K562 (cell line): ENCODE results near the gene CD101. TPM values are rescaled to one million over a fixed set of nuclear protein-coding genes. Genes with fewer than 3 reads are reported as not detected.

Experiments
- ATAC-seq: fragments of 200-7000 bp; cut with Tn5 transposase; 3 replicates; pipeline ENCODE4 v1.9.1; 2020; ENCODE audit warnings: moderate library complexity
- BruUV-seq: library from RNA; stranded (reverse); fragments of 400-500 nt; replicated peaks from 2 replicates; lab custom pipeline; 2021; lab: Mats Ljungman, UMichigan
- CTCF ChIA-PET: fragments of 300-600 bp; formaldehyde crosslinking; extraction: SDS; loops from one replicate; lab custom pipeline; 2021; ENCODE audit warnings: low intra/inter-chr PET ratio; lab: Yijun Ruan, JAX
- POLR2A ChIA-PET: fragments of 300-600, 350-650 bp; sonication (Branson Sonifier 250); formaldehyde crosslinking; extraction: SDS; loops from one replicate; lab custom pipeline; 2021; ENCODE audit warnings: antibody characterized with exemption, inconsistent platforms; lab: Yijun Ruan, JAX
- DNase-seq, 4 experiments: peaks; one replicate each; pipeline versions ENCODE4 v3.0.0 to v3.0.0-alpha.2; 2011 to 2018; ENCODE audit warnings: low spot score in 3 of 4, mixed read lengths in 3 of 4; ENCODE audit errors: extremely low read depth in 1 of 4
- FAIRE-seq: peaks from 2 replicates; lab custom pipeline; 2011; peaks lifted over from hg19 to GRCh38; lab: Jason Lieb, UNC
- H2AFZ ChIP-seq: 2 replicates; pipeline ENCODE4 v1.6.0; 2011; ENCODE audit warnings: low read depth, low read length, control low read depth, inconsistent platforms
- H3K27ac ChIP-seq: fragments of 200-600 bp; 3 replicates; pipeline ENCODE4 v1.8.0; 2011; ENCODE audit warnings: low read depth, mild to moderate bottlenecking, control low read depth, inconsistent platforms, low read length, moderate library complexity, mixed read lengths; ENCODE audit errors: extremely low read depth
- H3K27me3 ChIP-seq, 2 experiments: fragments of 300-600 bp in 1 of 2; 2 replicates in 1 of 2; 3 replicates in 1 of 2; pipeline versions ENCODE4 v1.6.0 to v1.8.0; 2011; ENCODE audit warnings: inconsistent platforms in 2 of 2, low read length in 2 of 2, mild to moderate bottlenecking in 1 of 2, mixed read lengths in 1 of 2, moderate library complexity in 1 of 2; ENCODE audit not compliant: control insufficient read depth in 2 of 2, insufficient read depth in 2 of 2
- H3K36me3 ChIP-seq: fragments of 300-600 bp; 3 replicates; pipeline ENCODE4 v1.8.0; 2011; ENCODE audit warnings: mild to moderate bottlenecking, low read length, inconsistent platforms; ENCODE audit not compliant: control insufficient read depth, insufficient read depth
- H3K4me1 ChIP-seq, 2 experiments: fragments of 200-600 bp in 1 of 2; replicated peaks in 1 of 2; 2 replicates in 1 of 2; 3 replicates in 1 of 2; pipeline versions ENCODE4 v1.5.1 to v1.8.0; 2011; ENCODE audit warnings: inconsistent platforms in 2 of 2, low read length in 2 of 2, mild to moderate bottlenecking in 1 of 2, mixed read lengths in 1 of 2, moderate library complexity in 1 of 2; ENCODE audit not compliant: control insufficient read depth in 2 of 2, insufficient read depth in 2 of 2
- H3K4me2 ChIP-seq: 2 replicates; pipeline ENCODE4 v1.6.1; 2011; ENCODE audit warnings: low read length, control low read depth, inconsistent platforms, mixed read lengths; ENCODE audit not compliant: insufficient read depth
- H3K4me3 ChIP-seq: fragments of 200-600 bp; sonication (generic), shearing (Covaris generic); 2 replicates; pipeline ENCODE4 v1.5.1; 2016; ENCODE audit warnings: control low read depth, inconsistent platforms
- H3K79me2 ChIP-seq: fragments of 200-600 bp; 3 replicates; pipeline ENCODE4 v1.8.0; 2011; ENCODE audit warnings: low read length, inconsistent platforms; ENCODE audit not compliant: control insufficient read depth, insufficient read depth
- H3K9ac ChIP-seq, 2 experiments: 2 replicates each; pipeline versions ENCODE4 v1.6.0 to v1.6.1; 2011; ENCODE audit warnings: low read depth in 2 of 2, low read length in 2 of 2, control low read depth in 1 of 2, inconsistent platforms in 1 of 2, mild to moderate bottlenecking in 1 of 2, mixed read lengths in 1 of 2; ENCODE audit not compliant: insufficient read depth in 1 of 2
- H3K9me1 ChIP-seq: one replicate; pipeline ENCODE4 v1.6.0; 2011; ENCODE audit warnings: inconsistent platforms, mild to moderate bottlenecking, low read length, moderate library complexity; ENCODE audit not compliant: control insufficient read depth, insufficient read depth
- H3K9me3 ChIP-seq: replicated peaks from 2 replicates; pipeline ENCODE4 v1.5.1; 2011; ENCODE audit warnings: low read depth, low read length, inconsistent platforms; ENCODE audit not compliant: control insufficient read depth, insufficient read depth
- H4K20me1 ChIP-seq: replicated peaks from 2 replicates; pipeline ENCODE4 v1.6.1; 2011; ENCODE audit warnings: low read length, inconsistent platforms, mixed read lengths; ENCODE audit not compliant: control insufficient read depth, insufficient read depth
- CAMTA2 ChIP-seq: fragments of 250-450 bp; sonication (Bioruptor Pico); conservative IDR thresholded peaks from 2 replicates; pipeline ENCODE4 v1.5.1; 2022
- NFIC ChIP-seq: fragments of 450-650 bp; IDR thresholded peaks from 2 replicates; pipeline ENCODE4 v1.6.1; 2017; ENCODE audit warnings: mild to moderate bottlenecking, inconsistent platforms
- POLR3G ChIP-seq: IDR thresholded peaks from 2 replicates; pipeline ENCODE4 v1.6.1; 2011; ENCODE audit not compliant: insufficient read length, insufficient replicate concordance; ENCODE audit errors: extremely low read depth
- ZNF384 ChIP-seq: IDR thresholded peaks from 2 replicates; pipeline ENCODE4 v1.6.1; 2012; ENCODE audit warnings: low read depth, low read length, improper control_type of control experiment
- ZNF644 ChIP-seq: fragments of 200-800 bp; sonication (Bioruptor generic); IDR thresholded peaks from 2 replicates; pipeline ENCODE4 v1.6.1; 2016; ENCODE audit warnings: low read depth, missing genetic modification characterization, missing compliant biosample characterization
- WGBS: fragments of 100-300 bp; shearing (Covaris generic); methylation state at CpG from one replicate; pipeline ENCODE4 v1.1.6; 2016; ENCODE audit warnings: low coverage, mixed read lengths; ENCODE audit not compliant: insufficient coverage; ENCODE audit errors: missing lambda C conversion rate; 5-methylcytosine and 5-hydroxymethylcytosine counted together
- in situ Hi-C: fragments of 300-500 bp; cut with MboI; formaldehyde crosslinking; loops from 4 replicates; pipeline ENCODE4 v1.15.0; 2018; ENCODE audit warnings: inconsistent platforms, mixed read lengths
- intact Hi-C: fragments of 100-400 bp; cut with micrococcal nuclease; formaldehyde crosslinking; loops from 2 replicates; pipeline ENCODE4 v1.14.2; 2022
- polyA plus RNA-seq, 8 experiments: library from polyadenylated mRNA; depleted of rRNA in 4 of 8; stranded (reverse) in 5 of 8; unstranded in 3 of 8; fragments of >200 nt; fragmentation: Nextera tagmentation in 2 of 8; fragmentation: Illumina TruSeq in 1 of 8; extraction: Ambion mirVana in 2 of 8; extraction: Trizol in 1 of 8; gene quantifications; 2 replicates each; pipeline versions ENCODE4 v1.2.1 to v1.2.3, GENCODE V29; 2011 to 2014; ENCODE audit warnings: inconsistent platforms in 1 of 8, missing spikeins in 1 of 8
- total RNA-seq, 7 experiments: library from RNA; depleted of rRNA in 6 of 7; stranded (reverse); fragments of >200 nt in 6 of 7; fragmentation: Illumina TruSeq in 2 of 7; extraction: Trizol in 2 of 7; gene quantifications; 2 replicates each; pipeline versions ENCODE4 v1.2.1 to v1.2.3, GENCODE V29; 2011 to 2021; ENCODE audit warnings: low replicate concordance in 1 of 7
- TF ChIP-seq, protein P1 (sequence below): fragments of 200-800 bp; sonication (Bioruptor generic); IDR thresholded peaks from 2 replicates; pipeline ENCODE4 v1.6.1; 2016; ENCODE audit warnings: missing genetic modification characterization, missing compliant biosample characterization
- TF ChIP-seq, protein P2 (sequence below): fragments of 250-450 bp; sonication (Bioruptor Pico); IDR thresholded peaks from 2 replicates; pipeline ENCODE4 v1.9.0; 2021; ENCODE audit warnings: mild to moderate bottlenecking, inconsistent platforms
- TF ChIP-seq, protein P3 (sequence below): sonication (generic); formaldehyde crosslinking; IDR thresholded peaks from 2 replicates; pipeline ENCODE4 v1.4.0; 2020; ENCODE audit warnings: mild to moderate bottlenecking, missing genetic modification reagents

CD101 gene
- total and polyA plus RNA-seq, 9 of the 15 experiments (the other 6 are each of a cell fraction or from before 2014, with no cell fraction given): 0.04 to 1.1 (median 0.20) TPM

DNA sequence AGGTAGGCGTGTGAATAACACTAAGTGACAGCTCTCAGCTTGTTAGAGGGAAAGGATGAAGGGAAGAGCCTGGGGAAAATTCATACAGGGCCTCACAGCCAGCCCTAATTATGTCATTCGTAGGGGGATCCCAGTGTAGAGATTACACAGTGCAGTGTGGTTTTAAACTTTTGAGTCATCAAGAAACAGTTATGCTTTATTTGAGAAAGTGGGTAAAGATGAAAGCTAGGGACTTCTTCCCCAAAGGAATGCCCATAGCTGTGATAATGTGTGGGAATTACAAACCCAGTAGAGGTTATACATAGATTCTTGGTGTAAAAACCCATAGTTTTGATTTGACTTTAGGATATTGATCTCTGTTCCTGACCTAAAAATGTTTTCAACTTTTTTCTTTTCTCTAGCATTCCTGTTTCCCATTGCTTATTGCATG, 60.4 kb downstream of the CD101 start (continued):
- TF ChIP-seq, protein P1, sequence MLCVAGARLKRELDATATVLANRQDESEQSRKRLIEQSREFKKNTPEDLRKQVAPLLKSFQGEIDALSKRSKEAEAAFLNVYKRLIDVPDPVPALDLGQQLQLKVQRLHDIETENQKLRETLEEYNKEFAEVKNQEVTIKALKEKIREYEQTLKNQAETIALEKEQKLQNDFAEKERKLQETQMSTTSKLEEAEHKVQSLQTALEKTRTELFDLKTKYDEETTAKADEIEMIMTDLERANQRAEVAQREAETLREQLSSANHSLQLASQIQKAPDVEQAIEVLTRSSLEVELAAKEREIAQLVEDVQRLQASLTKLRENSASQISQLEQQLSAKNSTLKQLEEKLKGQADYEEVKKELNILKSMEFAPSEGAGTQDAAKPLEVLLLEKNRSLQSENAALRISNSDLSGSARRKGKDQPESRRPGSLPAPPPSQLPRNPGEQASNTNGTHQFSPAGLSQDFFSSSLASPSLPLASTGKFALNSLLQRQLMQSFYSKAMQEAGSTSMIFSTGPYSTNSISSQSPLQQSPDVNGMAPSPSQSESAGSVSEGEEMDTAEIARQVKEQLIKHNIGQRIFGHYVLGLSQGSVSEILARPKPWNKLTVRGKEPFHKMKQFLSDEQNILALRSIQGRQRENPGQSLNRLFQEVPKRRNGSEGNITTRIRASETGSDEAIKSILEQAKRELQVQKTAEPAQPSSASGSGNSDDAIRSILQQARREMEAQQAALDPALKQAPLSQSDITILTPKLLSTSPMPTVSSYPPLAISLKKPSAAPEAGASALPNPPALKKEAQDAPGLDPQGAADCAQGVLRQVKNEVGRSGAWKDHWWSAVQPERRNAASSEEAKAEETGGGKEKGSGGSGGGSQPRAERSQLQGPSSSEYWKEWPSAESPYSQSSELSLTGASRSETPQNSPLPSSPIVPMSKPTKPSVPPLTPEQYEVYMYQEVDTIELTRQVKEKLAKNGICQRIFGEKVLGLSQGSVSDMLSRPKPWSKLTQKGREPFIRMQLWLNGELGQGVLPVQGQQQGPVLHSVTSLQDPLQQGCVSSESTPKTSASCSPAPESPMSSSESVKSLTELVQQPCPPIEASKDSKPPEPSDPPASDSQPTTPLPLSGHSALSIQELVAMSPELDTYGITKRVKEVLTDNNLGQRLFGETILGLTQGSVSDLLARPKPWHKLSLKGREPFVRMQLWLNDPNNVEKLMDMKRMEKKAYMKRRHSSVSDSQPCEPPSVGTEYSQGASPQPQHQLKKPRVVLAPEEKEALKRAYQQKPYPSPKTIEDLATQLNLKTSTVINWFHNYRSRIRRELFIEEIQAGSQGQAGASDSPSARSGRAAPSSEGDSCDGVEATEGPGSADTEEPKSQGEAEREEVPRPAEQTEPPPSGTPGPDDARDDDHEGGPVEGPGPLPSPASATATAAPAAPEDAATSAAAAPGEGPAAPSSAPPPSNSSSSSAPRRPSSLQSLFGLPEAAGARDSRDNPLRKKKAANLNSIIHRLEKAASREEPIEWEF (CRISPR knock-in tag): no peak

DNA sequence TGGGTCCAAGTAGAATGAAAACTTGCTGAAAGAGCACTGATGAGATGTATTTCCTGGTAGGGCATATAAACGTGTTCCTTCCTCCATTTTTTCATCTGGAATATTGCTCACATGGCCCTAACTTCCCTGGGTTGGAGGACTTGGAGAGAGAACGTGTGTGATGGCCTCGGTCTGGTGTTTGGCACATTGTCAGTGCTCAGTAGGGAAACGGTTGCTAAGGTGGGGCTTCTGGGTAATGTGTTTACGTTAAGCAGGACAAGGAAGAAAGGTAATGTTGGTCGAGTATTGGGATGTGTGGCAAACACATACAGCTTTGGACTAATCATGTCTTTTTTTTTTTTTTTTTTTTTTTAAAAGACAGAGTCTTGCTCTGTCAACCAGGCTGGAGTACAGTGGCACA, 64.8 kb downstream of the CD101 start:
- 67% methylated on average over 4 of the region's 6 CpGs for WGBS
- ChIA-PET CTCF (interaction anchor here (2.2 to 4.5 kb wide), 3 partner anchors 62 to 829 kb away, joined by 8 to 44 read pairs (median 30); no protein-coding TSS in a partner anchor), POLR2A (interaction anchor here (1.8 to 2.5 kb wide), 2 partner anchors 26 to 218 kb away, joined by 6 to 9 read pairs; no protein-coding TSS in a partner anchor)
- H2AFZ ChIP-seq: no peak overlapping the region
- FAIRE-seq (no peak), ATAC-seq (no peak), DNase-seq (no peak)
- no peaks in the 10 kb centered on the region for H3K27me3 ChIP-seq
- 0 out of 2 replicates have a peak, but pooled peaks cover 6% of the 10 kb centered on the region for H4K20me1 ChIP-seq
- peaks cover 0 to 12% of the 10 kb centered on the region in 2 experiments; a peak in 3 of 5 replicates for H3K4me1 ChIP-seq
- peaks cover 80% of the 10 kb centered on the region for H3K36me3 ChIP-seq
- no peaks in the 10 kb centered on the region for H3K9me1 ChIP-seq
- H3K9ac ChIP-seq: no peak overlapping the region
- no peak overlapping the region for H3K27ac ChIP-seq
- H3K4me3 ChIP-seq: no peak overlapping the region
- intact Hi-C loops (loop anchor here (5.0 to 10.0 kb wide), 2 partner anchors 691 to 828 kb away; no protein-coding TSS in a partner anchor), in situ Hi-C loops (no loop called here)
- H3K79me2 ChIP-seq: peaks cover 22% of the 10 kb centered on the region
- BruUV-seq: no TSS peak
- no peak overlapping the region for H3K4me2 ChIP-seq
- H3K9me3 ChIP-seq: no peaks in the 10 kb centered on the region
- no peak for TF ChIP-seq CAMTA2 (CRISPR knock-in tag)
- TF ChIP-seq, protein P2, sequence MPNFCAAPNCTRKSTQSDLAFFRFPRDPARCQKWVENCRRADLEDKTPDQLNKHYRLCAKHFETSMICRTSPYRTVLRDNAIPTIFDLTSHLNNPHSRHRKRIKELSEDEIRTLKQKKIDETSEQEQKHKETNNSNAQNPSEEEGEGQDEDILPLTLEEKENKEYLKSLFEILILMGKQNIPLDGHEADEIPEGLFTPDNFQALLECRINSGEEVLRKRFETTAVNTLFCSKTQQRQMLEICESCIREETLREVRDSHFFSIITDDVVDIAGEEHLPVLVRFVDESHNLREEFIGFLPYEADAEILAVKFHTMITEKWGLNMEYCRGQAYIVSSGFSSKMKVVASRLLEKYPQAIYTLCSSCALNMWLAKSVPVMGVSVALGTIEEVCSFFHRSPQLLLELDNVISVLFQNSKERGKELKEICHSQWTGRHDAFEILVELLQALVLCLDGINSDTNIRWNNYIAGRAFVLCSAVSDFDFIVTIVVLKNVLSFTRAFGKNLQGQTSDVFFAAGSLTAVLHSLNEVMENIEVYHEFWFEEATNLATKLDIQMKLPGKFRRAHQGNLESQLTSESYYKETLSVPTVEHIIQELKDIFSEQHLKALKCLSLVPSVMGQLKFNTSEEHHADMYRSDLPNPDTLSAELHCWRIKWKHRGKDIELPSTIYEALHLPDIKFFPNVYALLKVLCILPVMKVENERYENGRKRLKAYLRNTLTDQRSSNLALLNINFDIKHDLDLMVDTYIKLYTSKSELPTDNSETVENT (CRISPR knock-in tag): no peak
- no peak for TF ChIP-seq ZNF644
- TF ChIP-seq, protein P3, sequence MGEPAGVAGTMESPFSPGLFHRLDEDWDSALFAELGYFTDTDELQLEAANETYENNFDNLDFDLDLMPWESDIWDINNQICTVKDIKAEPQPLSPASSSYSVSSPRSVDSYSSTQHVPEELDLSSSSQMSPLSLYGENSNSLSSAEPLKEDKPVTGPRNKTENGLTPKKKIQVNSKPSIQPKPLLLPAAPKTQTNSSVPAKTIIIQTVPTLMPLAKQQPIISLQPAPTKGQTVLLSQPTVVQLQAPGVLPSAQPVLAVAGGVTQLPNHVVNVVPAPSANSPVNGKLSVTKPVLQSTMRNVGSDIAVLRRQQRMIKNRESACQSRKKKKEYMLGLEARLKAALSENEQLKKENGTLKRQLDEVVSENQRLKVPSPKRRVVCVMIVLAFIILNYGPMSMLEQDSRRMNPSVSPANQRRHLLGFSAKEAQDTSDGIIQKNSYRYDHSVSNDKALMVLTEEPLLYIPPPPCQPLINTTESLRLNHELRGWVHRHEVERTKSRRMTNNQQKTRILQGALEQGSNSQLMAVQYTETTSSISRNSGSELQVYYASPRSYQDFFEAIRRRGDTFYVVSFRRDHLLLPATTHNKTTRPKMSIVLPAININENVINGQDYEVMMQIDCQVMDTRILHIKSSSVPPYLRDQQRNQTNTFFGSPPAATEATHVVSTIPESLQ (CRISPR knock-in tag): no peak
- no peak for TF ChIP-seq POLR3G
- TF ChIP-seq ZNF384: no peak
- no peak for TF ChIP-seq NFIC
